Testis (tissue), 2 donors: ENCODE measurements around the gene CCNY.

Source experiments
- CTCF ChIP-seq, 3 experiments: fragments of 450-650 bp in 2 of 3; fragments of 200-600 bp in 1 of 3; sonication (generic) in 1 of 3; IDR thresholded peaks; one replicate each; pipeline ENCODE4 v1.5.1; 2016 to 2019; ENCODE audit warnings: antibody characterized with exemption in 3 of 3, mild to moderate bottlenecking in 2 of 3, moderate library complexity in 1 of 3
- POLR2A ChIP-seq: fragments of 450-650 bp; IDR thresholded peaks from one replicate; pipeline ENCODE4 v1.6.1; 2017; ENCODE audit warnings: antibody characterized with exemption, mild to moderate bottlenecking, moderate library complexity

GRCh38 chr10:35336084-35336831, at the start of gene CCNY:
- no peak for TF ChIP-seq POLR2A
- TF ChIP-seq CTCF (IDR thresholded peaks at IDR 0.05): no peak
